GM21447 (cell line): Measurements from ENCODE around the gene CDK5R2.

Experiments used
- ATAC-seq: cut with Tn5 transposase; IDR thresholded peaks from one replicate; pipeline ENCODE4 v1.9.1; 2021; ENCODE audit not compliant: unreplicated experiment

Gene CDK5R2

DNA sequence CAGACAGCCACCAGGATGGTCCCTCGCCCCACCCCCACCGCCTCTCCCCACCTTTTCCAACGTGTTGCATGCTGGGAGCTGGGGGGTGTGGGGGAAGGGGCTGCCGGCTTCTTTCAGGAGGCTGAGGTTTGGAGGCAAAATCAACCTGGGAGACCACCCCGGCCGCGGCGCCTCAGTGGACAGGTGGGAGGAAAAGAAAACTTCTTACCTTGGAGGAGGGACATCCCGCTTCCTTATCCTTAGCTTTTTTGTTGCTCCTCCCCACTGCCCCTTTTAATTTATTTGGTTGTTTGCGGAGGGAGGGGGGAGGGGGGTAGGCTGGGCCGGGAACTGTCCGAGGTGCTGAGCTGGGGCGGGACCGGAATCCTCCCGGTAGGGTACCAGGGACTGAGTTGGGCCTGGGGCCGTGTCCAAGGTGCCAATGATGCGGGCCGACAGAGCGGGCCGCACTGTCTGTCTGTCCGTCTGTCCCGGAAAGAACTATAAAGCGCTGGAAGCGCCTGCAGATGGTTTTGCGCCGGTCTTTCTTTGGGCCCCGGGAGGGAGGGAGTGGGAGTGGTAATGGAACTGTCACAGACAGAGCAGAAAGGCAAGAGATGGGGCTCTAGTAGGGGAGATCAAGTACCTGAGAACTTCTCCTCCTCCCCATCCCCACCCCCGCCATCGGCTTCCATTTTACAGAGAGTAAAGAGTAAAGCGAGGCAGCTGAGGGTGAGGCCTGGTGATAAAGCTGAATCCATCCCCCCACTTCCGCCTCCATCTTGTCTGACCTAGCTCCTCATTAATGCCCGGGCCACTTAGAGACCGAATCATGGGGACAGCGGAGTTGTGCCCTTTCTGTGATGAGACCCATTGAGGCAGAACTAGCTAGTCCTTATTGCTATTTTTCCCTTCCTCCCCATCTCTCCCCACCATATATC, 2.4 kb downstream of the CDK5R2 start:
- no peak for ATAC-seq

DNA sequence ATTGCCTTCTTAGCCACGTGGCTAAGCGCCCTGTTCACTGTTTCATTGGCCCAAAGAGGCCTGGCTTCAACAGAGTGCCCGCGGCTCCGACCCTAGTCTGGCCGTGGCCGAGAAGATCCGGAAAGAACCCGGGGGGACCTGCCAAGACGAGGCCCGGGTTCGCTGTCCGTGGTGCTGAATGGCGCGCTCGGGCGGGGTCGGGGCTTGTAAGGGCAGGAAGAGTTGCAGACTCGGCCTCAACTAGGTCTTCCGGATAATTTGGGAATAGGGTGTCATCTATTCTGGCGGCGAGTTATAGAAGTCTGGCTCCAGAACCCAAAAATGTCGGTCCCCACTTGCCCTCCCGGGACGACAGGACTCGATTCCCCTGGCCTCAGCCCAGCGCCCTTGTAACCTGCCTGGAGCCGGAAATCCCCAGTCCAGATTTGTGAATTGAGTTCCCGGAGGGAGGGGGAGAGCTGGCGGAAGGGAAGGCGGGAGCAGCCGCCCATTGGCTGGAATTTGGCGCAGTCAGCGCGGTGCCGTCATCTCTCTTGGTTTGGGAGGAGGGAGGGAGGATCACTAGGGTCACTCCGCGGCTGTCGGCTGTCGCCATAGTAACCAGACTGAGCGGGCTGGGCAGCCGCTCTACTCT, 3.5 kb downstream of the CDK5R2 start:
- no peak for ATAC-seq

DNA sequence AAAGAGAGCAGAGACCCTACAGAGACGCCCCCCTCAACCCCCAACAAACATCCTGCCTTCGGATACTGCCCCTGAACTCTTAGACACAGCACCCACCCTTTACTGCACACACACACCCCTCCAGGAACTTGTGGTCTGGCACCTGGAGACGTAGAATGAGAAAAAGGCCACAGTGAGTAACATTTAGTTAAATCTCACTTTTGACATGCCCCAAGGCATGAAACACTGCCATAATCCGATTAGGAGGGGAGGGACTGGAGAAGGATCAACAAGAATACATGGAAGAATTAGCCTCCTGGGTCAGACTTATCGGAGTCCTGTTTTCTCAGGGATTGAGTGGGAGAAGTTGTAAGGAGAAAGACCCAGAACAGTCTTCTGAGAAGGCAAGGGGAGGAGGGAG, 4.1 kb downstream of the CDK5R2 start:
- ATAC-seq = no peak

DNA sequence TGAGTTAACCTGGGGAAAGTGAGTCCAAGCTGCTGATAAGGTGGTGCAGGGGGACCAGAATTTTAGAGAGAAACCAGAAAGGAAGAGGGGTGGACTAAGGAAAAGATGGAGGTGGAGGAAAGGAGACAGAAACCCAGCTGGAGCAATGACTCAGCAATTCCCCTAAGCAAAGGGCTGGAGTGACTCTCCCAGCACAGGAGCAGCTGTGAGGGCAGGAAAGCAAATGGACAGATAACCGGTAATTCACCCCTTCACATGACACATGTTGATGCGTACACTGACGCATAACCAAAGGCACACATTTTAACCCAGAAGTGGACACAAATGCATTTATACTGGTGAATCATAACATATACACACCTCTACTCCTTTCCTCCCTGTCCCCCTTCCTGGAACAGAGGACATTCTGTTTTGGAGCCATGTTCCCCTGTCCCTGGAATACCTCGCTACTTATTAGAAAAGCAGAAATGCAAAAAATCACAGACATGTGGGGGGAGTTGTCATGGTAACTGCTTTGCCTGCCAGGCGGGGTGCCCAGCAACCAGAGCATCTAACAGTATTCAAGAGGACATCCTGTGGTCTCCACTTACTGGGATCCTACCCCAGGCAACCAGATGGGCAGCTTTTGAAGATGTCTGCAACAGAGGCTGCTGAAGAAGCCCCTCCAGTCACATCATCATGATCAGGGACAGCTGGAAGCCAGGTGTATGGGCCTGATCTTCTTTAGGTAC, 4.7 kb downstream of the CDK5R2 start:
- ATAC-seq = no peak

DNA sequence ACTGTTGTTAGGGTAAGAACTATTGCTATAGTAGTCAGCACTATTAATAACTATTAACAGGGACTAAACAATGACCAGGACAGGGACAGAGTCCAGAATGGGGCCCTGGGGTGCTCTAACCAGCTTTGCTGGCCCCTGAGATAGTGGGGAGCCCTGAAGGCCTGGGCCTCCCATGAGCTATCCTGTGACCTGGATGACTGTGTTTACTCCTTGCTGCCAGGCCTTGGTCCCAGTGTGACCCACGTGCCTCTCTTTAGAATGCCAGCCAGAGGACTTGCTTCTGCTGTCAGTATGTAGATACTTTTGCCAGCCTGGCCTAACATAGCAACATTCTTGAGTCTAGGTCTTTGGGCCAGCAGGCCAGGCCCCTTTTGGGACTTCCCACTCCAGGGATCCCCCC, 11.4 kb downstream of the CDK5R2 start:
- no peak for ATAC-seq

DNA sequence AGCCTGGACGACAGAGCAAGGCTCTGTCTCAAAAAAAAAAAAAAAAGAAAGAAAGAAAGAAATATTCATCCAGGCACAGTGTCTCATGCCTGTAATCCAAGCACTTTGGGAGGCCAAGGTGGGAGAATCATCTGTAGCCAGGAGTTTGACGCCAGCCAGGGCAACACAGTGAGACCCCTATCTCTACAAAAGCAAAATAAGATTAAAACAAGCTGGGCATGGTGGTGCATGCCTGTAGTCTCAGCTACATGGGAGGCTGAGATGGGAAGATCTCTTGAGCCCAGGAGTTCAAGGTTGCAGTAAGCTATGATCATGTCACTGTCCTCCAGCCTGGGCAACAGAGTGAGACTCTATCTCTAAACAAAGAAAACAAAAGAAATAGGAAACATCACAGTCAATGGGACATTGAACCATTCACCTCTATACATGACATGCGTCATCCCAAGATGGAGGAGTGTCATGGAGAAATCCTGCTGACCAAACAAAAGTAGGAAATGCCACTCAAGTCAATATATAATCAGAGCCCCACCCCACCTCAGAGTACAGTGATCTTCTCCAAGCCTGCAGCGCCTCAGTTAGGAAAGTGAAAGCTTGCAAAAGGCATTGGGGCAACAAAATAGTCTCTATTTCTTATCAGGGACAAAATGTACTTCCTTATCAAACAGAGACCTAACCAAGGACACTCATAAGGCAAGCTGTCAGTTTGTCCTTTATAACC, 15.8 kb downstream of the CDK5R2 start:
- ATAC-seq = no peak

DNA sequence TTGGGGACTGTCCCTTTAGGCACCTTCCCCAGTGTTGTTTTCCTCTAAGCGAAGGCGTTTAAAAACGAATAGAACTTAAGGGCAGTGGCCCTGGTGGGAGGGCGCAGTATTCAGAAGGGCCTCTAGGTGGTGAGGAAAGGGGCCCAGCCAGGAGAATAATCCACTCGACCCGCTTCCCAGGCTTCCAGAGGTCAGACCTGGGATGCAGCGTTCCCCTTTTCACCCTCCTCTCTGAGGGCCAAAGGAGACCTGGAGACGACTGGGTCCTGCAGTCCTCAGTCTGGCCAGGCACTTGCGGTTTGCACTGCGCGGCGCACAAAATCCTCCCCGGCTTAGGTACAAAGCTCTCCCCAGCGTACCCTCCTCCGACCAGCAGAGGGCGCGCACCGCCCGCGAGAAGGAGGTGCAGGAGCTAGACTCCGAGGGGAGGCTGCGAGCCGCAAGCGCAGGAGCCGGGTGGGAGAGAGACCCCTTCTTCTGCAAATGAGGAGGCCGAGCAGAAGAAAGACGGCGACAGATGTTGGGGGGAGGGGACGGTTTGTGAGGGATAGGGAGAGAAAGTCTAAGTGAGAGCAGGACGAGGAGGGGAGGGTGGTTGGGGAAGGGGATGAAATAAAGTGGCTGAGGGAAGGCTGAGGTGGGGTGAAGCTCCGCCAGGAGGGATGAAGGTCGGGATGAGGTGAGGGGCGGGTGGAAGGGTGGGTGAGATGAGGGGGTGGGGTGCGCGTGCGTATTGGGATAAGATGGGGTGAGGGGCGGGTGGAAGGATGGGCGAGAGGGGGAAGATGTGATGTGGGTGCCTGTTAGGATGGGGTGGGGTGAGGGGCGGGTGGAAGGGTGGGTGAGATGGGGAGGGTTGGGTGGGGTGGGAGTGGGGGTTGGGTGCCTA, 20.6 kb downstream of the CDK5R2 start:
- ATAC-seq = peak; percentile 91

DNA sequence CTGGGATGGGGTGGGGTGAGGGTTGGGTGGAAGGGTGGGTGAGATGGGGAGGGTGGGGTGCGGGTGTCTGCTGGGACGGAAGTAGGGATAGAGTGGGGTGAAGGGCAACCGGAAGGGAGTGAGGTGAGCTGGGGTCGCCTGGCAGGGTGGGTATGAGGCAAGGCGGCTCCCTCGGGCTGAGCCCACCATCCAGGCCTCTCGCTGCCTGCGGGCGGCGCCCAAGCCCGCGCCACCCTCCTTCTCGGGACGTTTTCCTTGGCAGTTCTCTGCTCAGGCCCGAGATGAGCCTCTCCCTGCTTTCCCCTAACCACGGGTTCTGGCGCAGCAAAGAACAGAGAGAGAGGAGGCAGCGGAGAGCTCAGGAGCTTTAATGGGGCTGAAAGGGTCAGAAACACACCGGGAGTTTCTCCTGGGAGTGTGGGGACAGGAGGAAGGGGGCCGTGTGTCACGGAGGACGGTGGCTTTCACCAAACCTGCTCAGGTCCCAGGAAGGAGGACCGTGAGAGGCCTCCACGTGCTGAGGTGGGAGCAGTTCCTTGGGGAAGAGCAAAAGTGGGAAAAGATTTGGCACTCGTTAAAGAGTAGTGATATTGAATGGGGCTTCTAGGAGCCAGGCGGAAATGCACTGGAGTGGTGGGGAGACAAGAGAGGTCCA, 21.4 kb downstream of the CDK5R2 start:
- ATAC-seq = no peak

DNA sequence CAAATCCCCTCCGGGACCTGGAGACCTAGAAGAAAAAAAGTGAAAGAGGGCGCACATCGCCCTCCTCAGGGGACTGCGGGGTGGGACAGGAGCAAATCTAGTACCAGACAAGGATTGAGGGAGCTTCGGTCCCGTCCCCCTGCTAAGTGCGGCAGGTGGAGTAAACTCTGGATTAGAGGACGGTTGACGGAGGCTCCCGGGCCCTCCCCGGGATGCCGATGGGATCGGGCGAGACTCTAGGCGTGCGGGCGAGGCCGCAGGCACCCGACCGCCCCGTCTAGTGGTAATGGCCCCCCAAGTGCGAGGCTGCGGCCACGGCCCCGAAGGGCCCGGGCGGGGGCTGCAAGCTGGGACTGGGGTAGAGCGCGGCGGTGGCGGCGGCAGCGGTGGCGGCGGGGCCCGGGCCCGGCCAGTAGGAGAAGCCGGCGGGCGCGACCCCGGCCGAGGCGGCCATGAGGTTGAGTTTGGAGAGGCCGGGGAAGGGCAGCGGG, 22.0 kb downstream of the CDK5R2 start:
- no peak for ATAC-seq

DNA sequence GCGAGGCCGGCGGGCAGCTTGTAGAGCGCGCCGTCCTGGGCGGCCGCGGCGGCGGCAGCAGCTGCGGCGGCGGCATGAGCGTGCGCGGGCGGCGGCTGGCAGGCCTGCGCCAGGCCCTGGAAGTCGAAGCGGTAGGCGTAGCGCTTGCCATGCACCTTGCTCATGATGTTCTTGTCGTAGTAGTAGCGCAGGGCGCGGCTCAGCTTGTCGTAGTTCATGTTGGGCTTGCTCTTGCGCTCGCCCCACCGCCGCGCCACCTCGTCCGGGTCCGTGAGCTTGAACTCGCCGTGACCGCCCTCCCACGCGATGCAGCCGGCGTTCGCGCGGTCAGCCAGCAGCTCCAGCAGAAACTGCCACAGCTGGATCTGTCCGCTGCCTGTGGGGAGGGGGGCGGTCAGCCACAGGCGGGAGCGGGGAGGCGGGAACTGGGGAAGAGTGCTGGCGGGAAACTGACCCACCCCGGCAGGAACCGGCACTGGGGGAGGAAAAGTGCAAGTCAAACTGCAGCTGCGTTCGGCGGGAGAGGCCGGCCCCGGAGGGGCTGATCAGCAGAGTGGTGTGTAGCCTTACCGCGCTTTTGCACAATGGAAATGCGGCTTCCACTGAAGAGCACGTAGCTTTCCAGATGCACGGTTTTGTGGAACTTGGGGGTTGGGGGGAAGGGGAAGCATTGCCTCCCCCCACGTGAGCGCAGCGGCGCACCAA, 22.6 kb downstream of the CDK5R2 start:
- ATAC-seq = no peak

DNA sequence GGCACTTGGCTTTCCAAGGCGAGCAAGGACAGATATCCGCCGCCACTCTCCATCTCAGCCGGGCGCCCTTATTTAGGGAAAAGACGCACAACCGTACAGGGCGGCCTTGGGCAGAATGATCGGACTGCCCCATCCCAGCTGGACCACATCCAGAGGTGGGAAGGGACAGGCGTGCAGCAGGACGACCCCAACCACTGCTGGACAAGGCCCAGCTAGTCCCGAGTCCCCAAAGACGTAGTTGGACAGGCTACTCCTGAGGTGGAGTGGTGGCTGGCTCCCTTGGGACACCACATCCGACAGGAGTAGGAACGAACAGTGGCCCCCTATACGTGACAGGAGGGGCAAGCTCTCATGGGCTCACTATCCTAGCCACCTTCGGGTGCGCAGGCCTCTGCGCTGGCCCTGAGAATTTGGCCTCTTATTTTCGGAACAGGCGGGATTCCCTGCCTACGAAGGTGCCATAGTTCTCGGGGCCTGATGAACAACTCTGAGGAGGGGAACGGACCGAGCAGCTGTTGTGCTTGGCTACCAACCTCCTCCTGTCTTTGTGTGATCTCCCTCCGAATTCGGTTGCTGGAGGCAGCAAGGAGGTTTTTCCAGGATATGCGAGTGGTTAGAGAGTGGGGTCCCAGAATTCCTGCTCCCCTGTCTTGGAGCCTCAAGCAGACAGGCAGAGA, 23.3 kb downstream of the CDK5R2 start:
- ATAC-seq = no peak

DNA sequence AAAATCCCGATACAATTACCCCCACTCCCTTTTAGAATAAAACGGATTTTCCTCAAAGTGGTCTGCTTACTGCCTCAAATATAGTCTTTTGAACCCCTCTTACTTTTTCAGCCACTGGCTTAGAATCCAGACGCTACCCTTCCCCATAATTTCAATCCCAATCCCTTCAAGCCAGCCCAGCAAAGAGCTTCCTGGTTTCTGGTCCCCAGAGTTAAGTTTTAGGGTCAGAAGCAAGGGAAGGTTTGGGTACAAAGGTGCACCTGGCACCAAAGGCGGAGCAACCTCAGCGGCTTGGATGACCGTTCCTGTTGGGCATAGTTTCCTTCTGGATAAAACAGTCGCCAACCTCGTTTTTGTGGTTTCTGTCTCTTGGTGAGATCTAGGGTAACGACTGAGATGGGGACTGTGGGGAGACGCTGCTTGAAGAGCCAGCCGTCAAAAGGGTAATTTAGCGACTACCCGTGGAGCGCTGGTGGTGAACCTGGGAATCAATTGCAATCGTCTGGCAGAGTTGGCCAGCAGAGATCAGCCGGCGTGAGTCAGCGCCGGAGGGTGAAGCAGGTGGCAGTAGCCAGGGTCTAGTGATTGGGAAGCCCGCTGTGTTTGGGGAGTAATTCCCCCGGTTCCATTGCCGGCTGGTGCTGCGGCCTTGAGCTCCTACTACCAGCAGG, 23.9 kb downstream of the CDK5R2 start:
- no peak for ATAC-seq

DNA sequence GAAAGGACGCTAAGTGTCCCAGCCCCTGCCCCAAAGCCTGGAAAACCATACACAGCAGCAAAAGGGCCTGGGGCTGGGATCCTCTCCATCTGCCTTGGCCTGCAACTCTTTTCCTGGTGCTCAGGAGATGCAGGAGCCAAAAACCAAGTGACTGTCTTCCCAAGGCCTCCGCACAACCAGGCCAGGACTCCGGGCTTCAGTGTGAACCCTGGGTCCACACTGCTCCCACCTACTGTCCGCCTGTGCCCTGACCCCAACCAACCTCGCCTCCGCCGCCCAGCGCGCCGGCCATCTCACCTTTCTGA, 24.4 kb downstream of the CDK5R2 start:
- no peak for ATAC-seq

DNA sequence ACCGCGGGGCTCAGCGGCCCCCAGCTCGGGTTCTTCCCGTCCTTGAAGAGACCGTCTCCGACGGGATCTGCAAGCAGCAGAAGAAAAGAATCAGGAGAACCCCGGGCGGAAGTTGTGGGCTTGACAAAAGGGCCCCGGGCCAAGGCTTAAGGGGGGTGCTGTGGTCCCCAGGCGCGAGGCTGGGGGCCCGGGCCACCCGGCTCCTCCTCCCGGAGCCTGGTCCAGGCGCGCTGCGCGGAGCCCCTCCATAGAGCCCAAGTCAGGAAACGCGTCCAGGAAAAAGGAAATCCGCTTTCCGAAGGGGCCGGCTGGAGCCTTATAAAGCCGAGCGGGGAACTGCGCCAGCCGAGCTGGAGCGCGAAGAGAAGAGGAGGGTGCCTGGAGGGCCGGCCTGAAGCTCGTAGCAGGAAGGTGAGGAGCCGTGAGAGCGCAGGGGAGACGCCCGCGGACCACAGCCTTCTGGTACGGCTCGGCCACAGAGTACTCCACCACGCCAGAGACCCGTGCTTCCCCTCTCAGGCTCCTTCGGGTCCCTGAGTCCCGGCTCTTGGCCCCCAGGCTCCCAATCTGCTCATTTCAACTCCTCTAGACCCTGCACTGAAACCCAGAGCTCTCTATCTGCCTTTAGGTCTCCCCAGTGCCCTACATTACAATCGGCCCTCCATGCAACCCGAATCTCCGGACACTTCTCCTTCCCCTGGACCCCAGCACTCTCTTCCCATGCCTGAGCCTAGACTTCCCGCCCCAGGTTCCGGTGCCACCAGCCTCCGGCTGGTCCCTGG, 25.0 kb downstream of the CDK5R2 start:
- ATAC-seq = no peak

DNA sequence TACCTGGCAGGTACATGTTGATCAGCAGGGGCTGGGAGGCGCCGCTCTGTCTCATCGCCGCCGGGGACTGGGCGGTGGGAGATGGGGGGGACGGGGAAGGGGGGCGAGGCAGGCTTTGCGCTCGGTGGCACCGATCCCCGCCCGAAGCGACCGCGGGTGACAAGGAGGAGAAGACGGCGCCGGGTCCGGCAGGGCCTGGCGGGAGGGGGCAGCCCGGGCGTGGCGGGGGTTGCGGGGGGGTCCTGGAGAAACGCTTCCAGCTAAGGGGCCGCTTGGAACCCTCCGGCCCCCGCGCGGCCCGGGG, 25.5 kb downstream of the CDK5R2 start, which contains the start of gene FEV:
Gene FEV, minus strand, starts transcription at position 164 of the 304 bp plus-strand sequence. Its CDS starts 109 bp downstream, at position 55.
- ATAC-seq = no peak

DNA sequence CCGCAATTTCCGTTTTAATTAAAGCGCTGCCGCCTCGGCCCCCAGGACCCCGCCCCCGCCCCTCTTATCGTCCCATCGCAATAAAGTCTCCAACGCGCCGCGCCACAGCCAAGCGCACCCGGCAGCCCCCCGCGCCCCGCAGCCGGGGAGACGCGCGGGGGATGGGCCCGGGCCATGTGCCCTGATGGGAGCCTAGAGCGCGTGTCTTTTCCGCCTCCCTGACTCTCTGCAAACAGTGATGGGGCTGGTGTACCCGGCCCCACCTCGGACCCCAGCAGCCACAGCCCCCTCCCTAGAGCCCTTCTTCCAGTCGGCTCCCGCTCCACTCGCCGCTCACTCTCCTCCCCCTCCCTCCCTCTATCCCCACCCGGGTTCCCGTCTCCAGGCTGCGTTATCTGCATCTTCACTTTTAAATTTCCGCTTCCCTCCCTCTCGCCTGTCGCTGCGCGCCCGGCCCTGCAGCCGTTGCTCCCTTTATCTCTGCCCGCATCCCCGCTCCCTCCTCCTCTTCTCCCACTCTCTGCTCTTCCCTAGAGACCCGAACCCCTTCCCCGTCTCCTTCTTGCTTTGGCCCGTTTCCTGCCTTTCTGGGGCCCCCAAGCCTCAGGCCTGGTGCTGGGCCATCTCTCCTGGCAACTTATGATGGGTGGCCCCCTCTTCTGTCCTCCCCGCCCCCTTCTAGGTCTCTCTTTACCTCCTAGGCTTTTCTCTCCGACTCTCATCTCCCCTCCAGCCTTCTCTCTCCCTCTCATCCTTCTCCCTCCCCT, 26.0 kb downstream of the CDK5R2 start:
- ATAC-seq = no peak
